Stimulated activated CD4-positive, alpha-beta T cell treated with anti-CD3 and anti-CD28 coated beads, Interleukin-2, amount 100 ng/mL, for 24 hours (primary cell): Measurements from ENCODE around the gene VHLL.

Experiments
- DNase-seq, 2 donors: peaks; one replicate each; pipeline ENCODE4 v3.0.0-alpha.2; 2020

Gene VHLL

GRCh38 chr1:156289857-156290256, 9.2 kb downstream of the VHLL start:
- DNase-seq = no peak

GRCh38 chr1:156286061-156286460, 13.0 kb downstream of the VHLL start:
- no peak for DNase-seq

GRCh38 chr1:156285437-156285836, 13.7 kb downstream of the VHLL start:
- no peak for DNase-seq

- no peak for DNase-seq
Measured at GRCh38 chr1:156284757-156285156, 14.3 kb downstream of the VHLL start.

GRCh38 chr1:156284112-156284511, 15.0 kb downstream of the VHLL start, which contains the start of gene TMEM79:
TMEM79 (plus strand) TSS chr1:156284325; CDS start chr1:156285227, 902 bp downstream.
- no peak for DNase-seq

GRCh38 chr1:156283521-156283920, 15.6 kb downstream of the VHLL start:
- no peak for DNase-seq

GRCh38 chr1:156282479-156283222, 16.5 kb downstream of the VHLL start, which contains the start of gene SMG5:
SMG5 (minus strand) TSS chr1:156282825; CDS start chr1:156282680, 145 bp downstream.
- DNase-seq = peak; percentile 94 to 95

GRCh38 chr1:156281693-156282478, 17.2 kb downstream of the VHLL start:
- DNase-seq = peak; percentile 38 to 46

- peak; percentile 57 to 62 for DNase-seq
Measured at GRCh38 chr1:156281281-156281680, 17.8 kb downstream of the VHLL start.

GRCh38 chr1:156279837-156280236, 19.3 kb downstream of the VHLL start:
- no peak for DNase-seq

- DNase-seq = no peak
Measured at GRCh38 chr1:156276966-156277381, 22.1 kb downstream of the VHLL start.

- DNase-seq = no peak
Measured at GRCh38 chr1:156276532-156276931, 22.6 kb downstream of the VHLL start.

- DNase-seq = no peak
Measured at GRCh38 chr1:156270314-156270713, 28.8 kb downstream of the VHLL start.

GRCh38 chr1:156268336-156268735, 30.8 kb downstream of the VHLL start:
- DNase-seq = no peak

GRCh38 chr1:156266051-156266450, 33.1 kb downstream of the VHLL start:
- no peak for DNase-seq

- no peak for DNase-seq
Measured at GRCh38 chr1:156263288-156263655, 35.8 kb downstream of the VHLL start.

GRCh38 chr1:156262461-156263287, 36.4 kb downstream of the VHLL start:
- DNase-seq = no peak

- no peak for DNase-seq
Measured at GRCh38 chr1:156260896-156261295, 38.2 kb downstream of the VHLL start.

GRCh38 chr1:156259805-156260204, 39.3 kb downstream of the VHLL start:
- no peak for DNase-seq

- no peak for DNase-seq
Measured at GRCh38 chr1:156258859-156259258, 40.2 kb downstream of the VHLL start.

GRCh38 chr1:156257711-156258110, 41.4 kb downstream of the VHLL start:
- no peak for DNase-seq

- DNase-seq = no peak
Measured at GRCh38 chr1:156253634-156254033, 45.5 kb downstream of the VHLL start.

GRCh38 chr1:156251527-156251926, 47.6 kb downstream of the VHLL start:
- DNase-seq = no peak
